Measurements from ENCODE around the gene PAFAH1B2.
"Not testable (repeated sequence)": the region's sequence is repeated elsewhere in the genome, so short reads cannot be mapped to it uniquely, and the experiment has no call there.

DNA sequence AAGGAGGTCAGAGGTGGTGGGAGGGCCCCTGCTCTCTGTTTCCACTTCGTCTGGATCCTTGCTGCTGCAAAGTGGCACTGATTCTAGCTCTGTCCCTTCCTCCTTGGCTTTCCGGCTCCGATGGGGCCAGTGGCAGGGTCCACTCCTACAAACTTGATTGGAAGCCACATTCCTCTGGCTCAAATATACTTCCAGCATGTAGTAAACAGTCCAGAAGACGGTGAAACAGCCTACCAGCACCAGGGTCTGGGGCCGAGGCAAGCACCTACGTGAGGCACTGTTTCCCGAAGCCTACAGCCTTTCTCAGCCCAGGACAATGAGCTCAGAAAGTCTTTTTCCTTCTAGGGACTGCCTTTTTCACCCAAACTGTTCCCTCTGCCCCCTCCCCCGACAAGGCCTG, 62.0 kb downstream of the PAFAH1B2 start:
- TF ChIP-seq TAF1 (IDR thresholded peaks at IDR 0.05; ENCODE audit: borderline replicate concordance, low read depth, low read length); POLR2A (IDR thresholded peaks at IDR 0.05; ENCODE audit: low read depth, low read length): not testable (repeated sequence)

Measured in GM12892 (cell line).